ENCODE data around the gene PCGF5.

Gene PCGF5

GRCh38 chr10:91286572-91286971 is 66.1 kb downstream of the PCGF5 start:
- H2AFZ ChIP-seq (ENCODE audit: low read length) = no peak overlapping the region
- TF ChIP-seq EZH2phosphoT487 (IDR thresholded peaks at IDR 0.05; ENCODE audit: borderline replicate concordance) (no peak), CTCF (conservative IDR thresholded peaks at IDR 0.05; ENCODE audit: low read length) (no peak)
- no peak overlapping the region for H3K9ac ChIP-seq (ENCODE audit: low read depth, low read length, poor library complexity, severe bottlenecking)
- H3K4me1 ChIP-seq (ENCODE audit: insufficient read depth, low read length, poor library complexity, severe bottlenecking) = peaks cover 4% of the 10 kb centered on the region
- no peaks in the 10 kb centered on the region for H3K79me2 ChIP-seq (ENCODE audit: insufficient read depth, low read length)
- H3F3A ChIP-seq (ENCODE audit: low read depth) = no peaks in the 10 kb centered on the region
- H3K9me3 ChIP-seq (ENCODE audit: insufficient read depth, low read depth, low read length) = no peaks in the 10 kb centered on the region
- H3K4me3 ChIP-seq (ENCODE audit: low read length, poor library complexity, severe bottlenecking) = no peak overlapping the region
- no peaks in the 10 kb centered on the region for H3K36me3 ChIP-seq (ENCODE audit: insufficient read depth, low read length)
- H4K20me1 ChIP-seq (ENCODE audit: insufficient read depth, low read length, poor library complexity, severe bottlenecking) = no peaks in the 10 kb centered on the region
- H3K27me3 ChIP-seq (ENCODE audit: insufficient read depth, low read length, poor library complexity, severe bottlenecking) = no peaks in the 10 kb centered on the region
- no peaks in the 10 kb centered on the region for H3K9me2 ChIP-seq (replicated peaks; ENCODE audit: low read depth, low read length)
- H3K4me2 ChIP-seq (ENCODE audit: low read depth, low read length, poor library complexity, severe bottlenecking) = no peak overlapping the region

- H3K36me3 ChIP-seq (ENCODE audit: insufficient read depth, low read length) = no peaks in the 10 kb centered on the region
- H3K9me3 ChIP-seq (ENCODE audit: insufficient read depth, low read depth, low read length) = no peaks in the 10 kb centered on the region
- no peak overlapping the region for H3K4me2 ChIP-seq (ENCODE audit: low read depth, low read length, poor library complexity, severe bottlenecking)
- no peak overlapping the region for H3K9ac ChIP-seq (ENCODE audit: low read depth, low read length, poor library complexity, severe bottlenecking)
- H2AFZ ChIP-seq (ENCODE audit: low read length) = no peak overlapping the region
- H3K79me2 ChIP-seq (ENCODE audit: insufficient read depth, low read length) = no peaks in the 10 kb centered on the region
- peaks cover 4% of the 10 kb centered on the region for H3K4me1 ChIP-seq (ENCODE audit: insufficient read depth, low read length, poor library complexity, severe bottlenecking)
- no peaks in the 10 kb centered on the region for H4K20me1 ChIP-seq (ENCODE audit: insufficient read depth, low read length, poor library complexity, severe bottlenecking)
- no peak overlapping the region for H3K4me3 ChIP-seq (ENCODE audit: low read length, poor library complexity, severe bottlenecking)
- no peaks in the 10 kb centered on the region for H3K27me3 ChIP-seq (ENCODE audit: insufficient read depth, low read length, poor library complexity, severe bottlenecking)
- TF ChIP-seq CTCF (conservative IDR thresholded peaks at IDR 0.05; ENCODE audit: low read length) (no peak), EZH2phosphoT487 (IDR thresholded peaks at IDR 0.05; ENCODE audit: borderline replicate concordance) (no peak)
- H3K9me2 ChIP-seq (replicated peaks; ENCODE audit: low read depth, low read length) = no peaks in the 10 kb centered on the region
- H3F3A ChIP-seq (ENCODE audit: low read depth) = no peaks in the 10 kb centered on the region
These were observed 66.8 kb downstream of the PCGF5 start for GRCh38 chr10:91287276-91287675.

GRCh38 chr10:91287912-91288311 is 67.4 kb downstream of the PCGF5 start:
- Histone ChIP-seq H3K4me2 (ENCODE audit: low read depth, low read length, poor library complexity, severe bottlenecking) (no peak overlapping the region), H3K27me3 (ENCODE audit: insufficient read depth, low read length, poor library complexity, severe bottlenecking) (no peaks in the 10 kb centered on the region), H3K9ac (ENCODE audit: low read depth, low read length, poor library complexity, severe bottlenecking) (no peak overlapping the region), H3K4me1 (ENCODE audit: insufficient read depth, low read length, poor library complexity, severe bottlenecking) (peaks cover 4% of the 10 kb centered on the region), H3K4me3 (ENCODE audit: low read length, poor library complexity, severe bottlenecking) (no peak overlapping the region), H3K9me3 (ENCODE audit: insufficient read depth, low read depth, low read length) (no peaks in the 10 kb centered on the region), H4K20me1 (ENCODE audit: insufficient read depth, low read length, poor library complexity, severe bottlenecking) (no peaks in the 10 kb centered on the region), H3K9me2 (replicated peaks; ENCODE audit: low read depth, low read length) (no peaks in the 10 kb centered on the region), H2AFZ (ENCODE audit: low read length) (no peak overlapping the region), H3K79me2 (ENCODE audit: insufficient read depth, low read length) (no peaks in the 10 kb centered on the region), H3F3A (ENCODE audit: low read depth) (no peaks in the 10 kb centered on the region), H3K36me3 (ENCODE audit: insufficient read depth, low read length) (no peaks in the 10 kb centered on the region)
- TF ChIP-seq EZH2phosphoT487 (IDR thresholded peaks at IDR 0.05; ENCODE audit: borderline replicate concordance) = no peak
- no peak for TF ChIP-seq CTCF (conservative IDR thresholded peaks at IDR 0.05; ENCODE audit: low read length)
